SK-N-SH (cell line): ENCODE results near the gene CDO1. TPM values are rescaled to one million over a fixed set of nuclear protein-coding genes. Genes with fewer than 3 reads are reported as not detected.

Experiments
- CTCF ChIA-PET: fragments of 300-600, 350-600 bp; formaldehyde crosslinking; extraction: SDS; loops from one replicate; lab custom pipeline; 2021; lab: Yijun Ruan, JAX
- POLR2A ChIA-PET: fragments of 350-600 bp; sonication (Branson Sonifier 250); formaldehyde crosslinking; extraction: SDS; loops from one replicate; lab custom pipeline; 2020; ENCODE audit warnings: antibody characterized with exemption, inconsistent platforms; lab: Yijun Ruan, JAX
- DNase-seq: peaks from one replicate; pipeline ENCODE4 v3.0.0; 2012
- H2AFZ ChIP-seq: fragments of 200-600 bp; sonication (generic); 2 replicates; pipeline ENCODE4 v1.8.1; 2016; ENCODE audit warnings: antibody characterized with exemption, mild to moderate bottlenecking, low read depth
- H3F3A ChIP-seq: fragments of 200-600 bp; sonication (generic); replicated peaks from 2 replicates; pipeline ENCODE3; 2016; ENCODE audit warnings: antibody characterized with exemption, mild to moderate bottlenecking; ENCODE audit not compliant: insufficient read depth
- H3K27ac ChIP-seq, 2 experiments: fragments of 200-500 bp in 1 of 2; fragments of 200-600 bp in 1 of 2; sonication (Bioruptor generic) in 1 of 2; sonication (generic), shearing (Covaris generic) in 1 of 2; 2 replicates each; pipeline versions ENCODE4 v1.5.1 to v1.6.1; 2014 to 2016; ENCODE audit warnings: low read depth in 2 of 2, inconsistent platforms in 1 of 2, low read length in 1 of 2, mild to moderate bottlenecking in 1 of 2, mixed read lengths in 1 of 2
- H3K27me3 ChIP-seq: fragments of 200-600 bp; sonication (generic), shearing (Covaris generic); 2 replicates; pipeline ENCODE4 v1.6.1; 2016; ENCODE audit warnings: mixed run types; ENCODE audit not compliant: insufficient read depth
- H3K36me3 ChIP-seq, 2 experiments: fragments of 200-500 bp in 1 of 2; fragments of 200-600 bp in 1 of 2; sonication (Bioruptor generic) in 1 of 2; sonication (generic) in 1 of 2; replicated peaks in 1 of 2; 2 replicates each; pipeline versions ENCODE3 to v1.5.1; 2014 to 2016; ENCODE audit warnings: low read length in 1 of 2, mild to moderate bottlenecking in 1 of 2; ENCODE audit not compliant: insufficient read depth in 2 of 2, control insufficient read depth in 1 of 2
- H3K4me1 ChIP-seq, 2 experiments: fragments of 200-500 bp in 1 of 2; fragments of 200-600 bp in 1 of 2; sonication (Bioruptor generic) in 1 of 2; sonication (generic), shearing (Covaris generic) in 1 of 2; 2 replicates each; pipeline versions ENCODE4 v1.5.1 to v1.6.1; 2014 to 2016; ENCODE audit warnings: low read depth in 1 of 2, low read length in 1 of 2, mixed run types in 1 of 2; ENCODE audit not compliant: insufficient read depth in 2 of 2, control insufficient read depth in 1 of 2
- H3K4me2 ChIP-seq: fragments of 200-600 bp; sonication (generic), shearing (Covaris generic); 2 replicates; pipeline ENCODE4 v1.6.1; 2017; ENCODE audit warnings: mixed run types
- H3K4me3 ChIP-seq, 2 experiments: fragments of 200-500 bp in 1 of 2; fragments of 200-600 bp in 1 of 2; sonication (Bioruptor generic) in 1 of 2; sonication (generic), shearing (Covaris generic) in 1 of 2; 2 replicates each; pipeline versions ENCODE4 v1.5.1 to v1.8.1; 2014 to 2016; ENCODE audit warnings: low read depth in 2 of 2, inconsistent platforms in 1 of 2, low read length in 1 of 2, mild to moderate bottlenecking in 1 of 2, mixed read lengths in 1 of 2, moderate library complexity in 1 of 2
- H3K79me2 ChIP-seq: fragments of 200-600 bp; sonication (generic); 2 replicates; pipeline ENCODE4 v1.8.1; 2017; ENCODE audit warnings: mild to moderate bottlenecking; ENCODE audit not compliant: insufficient read depth
- H3K9ac ChIP-seq: fragments of 200-600 bp; sonication (generic); 2 replicates; pipeline ENCODE4 v1.6.1; 2017; ENCODE audit warnings: mixed run types
- H3K9me2 ChIP-seq: fragments of 200-600 bp; sonication (generic); 2 replicates; pipeline ENCODE4 v1.6.1; 2017; ENCODE audit warnings: mixed run types
- H3K9me3 ChIP-seq: fragments of 200-600 bp; sonication (generic); 2 replicates; pipeline ENCODE4 v1.6.1; 2017; ENCODE audit warnings: mixed run types, mild to moderate bottlenecking, moderate library complexity
- H4K20me1 ChIP-seq: fragments of 200-600 bp; sonication (generic); 2 replicates; pipeline ENCODE4 v1.6.1; 2017; ENCODE audit warnings: mild to moderate bottlenecking, mixed run types; ENCODE audit not compliant: insufficient read depth
- CHD2 ChIP-seq: fragments of 150-350 bp; IDR thresholded peaks from 2 replicates; pipeline ENCODE4 v1.6.1; 2018; ENCODE audit warnings: low read length; ENCODE audit not compliant: partially characterized antibody
- EZH2phosphoT487 ChIP-seq: fragments of 200-600 bp; sonication (generic); IDR thresholded peaks from 2 replicates; pipeline ENCODE4 v1.6.1; 2017; ENCODE audit warnings: low read depth, mixed run types, mild to moderate bottlenecking, antibody characterized with exemption, moderate library complexity, borderline replicate concordance
- FOSL2 ChIP-seq: IDR thresholded peaks from 2 replicates; pipeline ENCODE4 v1.4.0; 2012; ENCODE audit warnings: low read depth, mild to moderate bottlenecking, moderate library complexity, borderline replicate concordance
- MEF2A ChIP-seq: IDR thresholded peaks from 2 replicates; pipeline ENCODE4 v1.4.0; 2012; ENCODE audit warnings: low read depth, borderline replicate concordance
- NFIC ChIP-seq: IDR thresholded peaks from 2 replicates; pipeline ENCODE4 v1.4.0; 2012; ENCODE audit warnings: borderline replicate concordance
- NRF1 ChIP-seq: IDR thresholded peaks from 2 replicates; pipeline ENCODE4 v1.6.1; 2012; ENCODE audit warnings: low read depth, mild to moderate bottlenecking, low read length
- REST ChIP-seq: IDR thresholded peaks from 2 replicates; pipeline ENCODE4 v1.6.1; 2012; ENCODE audit warnings: mild to moderate bottlenecking, low read depth, low read length, moderate library complexity
- RFX5 ChIP-seq: IDR thresholded peaks from 2 replicates; pipeline ENCODE4 v1.6.1; 2012; ENCODE audit warnings: mild to moderate bottlenecking, improper control_type of control experiment, low read length
- TCF12 ChIP-seq: IDR thresholded peaks from 2 replicates; pipeline ENCODE4 v1.4.0; 2012
- TEAD4 ChIP-seq: IDR thresholded peaks from 2 replicates; pipeline ENCODE4 v1.4.0; 2012; ENCODE audit warnings: mild to moderate bottlenecking, borderline replicate concordance; ENCODE audit not compliant: insufficient read depth
- USF1 ChIP-seq: IDR thresholded peaks from 2 replicates; pipeline ENCODE4 v1.4.0; 2012; ENCODE audit warnings: low read depth, borderline replicate concordance
- WGBS: methylation state at CpG from one replicate; pipeline ENCODE4 v1.1.6; 2017; ENCODE audit warnings: low lambda C conversion rate; 5-methylcytosine and 5-hydroxymethylcytosine counted together
- polyA plus RNA-seq, 3 experiments: library from polyadenylated mRNA; depleted of rRNA; stranded (reverse); fragments of >200 nt; gene quantifications; 2 replicates each; pipeline ENCODE4 v1.2.3, GENCODE V29; 2012
- TF ChIP-seq, protein P1 (sequence below): fragments of 150-350 bp; IDR thresholded peaks from 2 replicates; pipeline ENCODE4 v1.6.1; 2016; ENCODE audit warnings: mild to moderate bottlenecking, low read depth, low read length

The CDO1 gene
- polyA plus RNA-seq, 1 of the 3 experiments (the other 2 are of a cell fraction), result 3.1 TPM

DNA sequence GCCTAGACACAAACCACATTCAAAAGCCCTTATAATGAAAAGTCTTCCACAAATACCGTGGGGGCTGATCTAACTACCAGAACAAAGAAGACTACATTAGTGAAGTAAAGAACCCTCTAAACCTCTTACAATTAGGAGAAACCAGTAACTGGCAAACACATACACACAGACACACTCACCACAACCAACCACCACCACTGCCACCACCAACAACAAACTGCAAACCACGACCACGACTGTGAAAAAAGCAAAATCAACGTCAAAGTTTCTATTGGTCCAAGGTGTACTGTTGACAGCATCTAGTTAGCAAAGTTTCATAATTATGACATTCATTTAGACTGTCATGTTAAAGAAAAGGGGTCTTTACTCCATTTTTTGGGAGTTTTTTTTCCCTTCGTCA, 2.7 kb downstream of the CDO1 start:
- Histone ChIP-seq H3K27me3 (peaks cover 35% of the 10 kb centered on the region), H3K4me3 (no peak overlapping the region), H2AFZ (no peak overlapping the region), H3K36me3 (no peaks in the 10 kb centered on the region), H3K79me2 (no peaks in the 10 kb centered on the region), H3K4me2 (no peak overlapping the region), H3K9me3 (no peaks in the 10 kb centered on the region), H3K9ac (no peak overlapping the region), H4K20me1 (no peaks in the 10 kb centered on the region), H3F3A (peaks cover 14% of the 10 kb centered on the region), H3K9me2 (no peaks in the 10 kb centered on the region), H3K27ac (no peak overlapping the region), H3K4me1 (peaks cover 0 to 13% of the 10 kb centered on the region in 2 experiments; a peak in 3 of 4 replicates)
- ChIA-PET CTCF (no interaction called here), POLR2A (no interaction called here)
- TF ChIP-seq TCF12, result no peak
- TF ChIP-seq FOSL2, result no peak
- TF ChIP-seq NFIC, result no peak
- TF ChIP-seq MEF2A, result no peak
- TF ChIP-seq, protein P1, sequence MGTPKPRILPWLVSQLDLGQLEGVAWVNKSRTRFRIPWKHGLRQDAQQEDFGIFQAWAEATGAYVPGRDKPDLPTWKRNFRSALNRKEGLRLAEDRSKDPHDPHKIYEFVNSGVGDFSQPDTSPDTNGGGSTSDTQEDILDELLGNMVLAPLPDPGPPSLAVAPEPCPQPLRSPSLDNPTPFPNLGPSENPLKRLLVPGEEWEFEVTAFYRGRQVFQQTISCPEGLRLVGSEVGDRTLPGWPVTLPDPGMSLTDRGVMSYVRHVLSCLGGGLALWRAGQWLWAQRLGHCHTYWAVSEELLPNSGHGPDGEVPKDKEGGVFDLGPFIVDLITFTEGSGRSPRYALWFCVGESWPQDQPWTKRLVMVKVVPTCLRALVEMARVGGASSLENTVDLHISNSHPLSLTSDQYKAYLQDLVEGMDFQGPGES, result no peak
- no peak for DNase-seq
- WGBS, result 87% methylated on average over 5 of the region's 5 CpGs

DNA sequence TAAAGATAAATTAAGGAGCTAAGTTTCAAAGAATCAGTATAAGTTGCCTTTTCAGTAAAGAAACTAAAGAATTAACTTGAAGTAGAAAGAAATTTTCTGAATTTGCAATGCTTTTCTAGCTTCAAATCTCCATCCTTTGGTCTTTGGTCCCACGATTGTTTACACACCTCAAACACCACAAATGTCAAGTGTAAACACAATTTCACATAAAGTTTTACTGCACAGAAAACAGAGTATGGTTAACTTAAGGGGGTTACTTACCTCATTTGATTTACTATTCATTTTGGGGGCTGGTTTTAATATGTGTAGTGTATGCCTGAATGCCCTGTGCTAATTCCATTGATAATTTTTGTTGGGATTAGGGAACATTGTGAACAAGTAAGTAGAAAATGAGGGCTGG, 4.1 kb downstream of the CDO1 start:
- H3K9me2 ChIP-seq, result no peaks in the 10 kb centered on the region
- CTCF ChIA-PET, result interaction anchor here (0.8 kb wide), 1 partner anchor 27 kb away, joined by 3 read pairs; no protein-coding TSS in a partner anchor
- POLR2A ChIA-PET, result no interaction called here

More for the DNA sequence above, 4.1 kb downstream of the CDO1 start:
- no peak for DNase-seq
- H3K79me2 ChIP-seq, result no peaks in the 10 kb centered on the region
- no peak overlapping the region for H3K9ac ChIP-seq
- H4K20me1 ChIP-seq, result no peaks in the 10 kb centered on the region
- peaks cover 0 to 13% of the 10 kb centered on the region in 2 experiments; a peak in 3 of 4 replicates for H3K4me1 ChIP-seq
- H3K27me3 ChIP-seq, result peaks cover 35% of the 10 kb centered on the region
- no peak overlapping the region for H3K4me3 ChIP-seq
- H3F3A ChIP-seq, result peaks cover 17% of the 10 kb centered on the region
- no peaks in the 10 kb centered on the region for H3K9me3 ChIP-seq
- 77% methylated on average over 1 of the region's 1 CpG for WGBS
- no peak overlapping the region for H3K27ac ChIP-seq
- no peak overlapping the region for H3K4me2 ChIP-seq
- H2AFZ ChIP-seq, result no peak overlapping the region
- no peak for TF ChIP-seq USF1
- TF ChIP-seq RFX5, result no peak
- TF ChIP-seq TCF12, result no peak
- no peak for TF ChIP-seq NRF1
- no peak for TF ChIP-seq EZH2phosphoT487
- no peak for TF ChIP-seq REST
- no peak for TF ChIP-seq CHD2
- no peak for TF ChIP-seq FOSL2
- no peak for TF ChIP-seq NFIC
- no peak for TF ChIP-seq TEAD4
- H3K36me3 ChIP-seq, result no peaks in the 10 kb centered on the region
